CD4-positive, alpha-beta T cell (primary cell): ENCODE results near the gene AVPR1B. TPM values are rescaled to one million over a fixed set of nuclear protein-coding genes. Genes with fewer than 3 reads are reported as not detected.
"Not testable (repeated sequence)": the region's sequence is repeated elsewhere in the genome, so short reads cannot be mapped to it uniquely, and the experiment has no call there.

Experiments used
- ATAC-seq: fragments of 200-7000 bp; cut with Tn5 transposase; one replicate; pipeline ENCODE4 v1.10.0; 2022; ENCODE audit warnings: mild to moderate bottlenecking; ENCODE audit not compliant: poor library complexity
- CTCF ChIA-PET: fragments of 350-600 bp; sonication (Branson Sonifier 250); formaldehyde crosslinking; loops from one replicate; lab custom pipeline; 2021; ENCODE audit warnings: antibody characterized with exemption, inconsistent platforms; lab: Charles Lee
- POLR2A ChIA-PET: fragments of 350-600 bp; sonication (Branson Sonifier 250); formaldehyde crosslinking; loops from one replicate; lab custom pipeline; 2021; ENCODE audit warnings: antibody characterized with exemption, inconsistent platforms; lab: Charles Lee
- DNase-seq, 14 experiments: peaks; one replicate each; pipeline ENCODE4 v3.0.0-alpha.2; 2013 to 2020; ENCODE audit warnings: mixed read lengths in 2 of 14
- H3K27ac ChIP-seq, 2 donors: one replicate each; pipeline versions ENCODE4 v1.5.1 to v1.7.0; 2013; ENCODE audit warnings: low read length in 2 of 2, low read depth in 1 of 2, mild to moderate bottlenecking in 1 of 2
- H3K27me3 ChIP-seq, 2 experiments: 1 replicate in 1 of 2; 2 replicates in 1 of 2; pipeline versions ENCODE4 v1.6.1 to v1.7.0; 2013; ENCODE audit warnings: low read length in 2 of 2, control low read depth in 1 of 2, mild to moderate bottlenecking in 1 of 2, moderate library complexity in 1 of 2; ENCODE audit not compliant: insufficient read depth in 2 of 2, control insufficient read depth in 1 of 2
- H3K36me3 ChIP-seq: one replicate; pipeline ENCODE4 v1.6.1; 2013; ENCODE audit warnings: low read length, control low read depth; ENCODE audit not compliant: insufficient read depth
- H3K4me1 ChIP-seq: one replicate; pipeline ENCODE4 v1.6.1; 2013; ENCODE audit warnings: low read length, control low read depth; ENCODE audit not compliant: insufficient read depth
- H3K4me3 ChIP-seq: one replicate; pipeline ENCODE4 v1.5.1; 2013; ENCODE audit warnings: mild to moderate bottlenecking, low read length, moderate library complexity
- H3K9me3 ChIP-seq, 2 experiments: 1 replicate in 1 of 2; 2 replicates in 1 of 2; pipeline versions ENCODE4 v1.6.1 to v1.7.0; 2013; ENCODE audit warnings: low read length in 2 of 2, mild to moderate bottlenecking in 2 of 2, control low read depth in 1 of 2, moderate library complexity in 1 of 2; ENCODE audit not compliant: control insufficient read depth in 1 of 2, insufficient read depth in 1 of 2
- H3K27ac Mint-ChIP-seq: one replicate; pipeline ENCODE4 v1.8.0; 2020; ENCODE audit warnings: mixed read lengths
- H3K27me3 Mint-ChIP-seq: one replicate; pipeline ENCODE4 v1.8.0; 2021; ENCODE audit warnings: mixed read lengths
- H3K36me3 Mint-ChIP-seq: one replicate; pipeline ENCODE4 v1.8.0; 2021; ENCODE audit warnings: low read depth, mixed read lengths
- H3K4me1 Mint-ChIP-seq: one replicate; pipeline ENCODE4 v1.8.0; 2021; ENCODE audit warnings: low read depth, mixed read lengths
- H3K4me3 Mint-ChIP-seq: one replicate; pipeline ENCODE4 v1.8.0; 2020; ENCODE audit warnings: mild to moderate bottlenecking, mixed read lengths
- H3K9me3 Mint-ChIP-seq: one replicate; pipeline ENCODE4 v1.8.0; 2020; ENCODE audit warnings: mixed read lengths
- intact Hi-C, 2 experiments: fragments of 100-400 bp; cut with DNase I in 1 of 2; cut with micrococcal nuclease in 1 of 2; formaldehyde crosslinking; loops; one replicate each; pipeline versions ENCODE4 v1.15.1 to v1.9.0; 2023 to 2025; cut with DNase I, micrococcal nuclease
- total RNA-seq, 174 experiments: library from RNA in 2 of 174; stranded (reverse) in 2 of 174; gene quantifications; one replicate each; pipeline ENCODE4 v1.2.3 and lab custom pipeline; 2021 to 2026
- TF ChIP-seq, protein P1 (sequence below): fragments of 200-600 bp; IDR thresholded peaks from one replicate; pipeline ENCODE4 v1.8.0; 2022; ENCODE audit warnings: antibody characterized with exemption, mild to moderate bottlenecking

Gene AVPR1B
- total RNA-seq, 2 experiments from 2014 or later = not detected

DNA sequence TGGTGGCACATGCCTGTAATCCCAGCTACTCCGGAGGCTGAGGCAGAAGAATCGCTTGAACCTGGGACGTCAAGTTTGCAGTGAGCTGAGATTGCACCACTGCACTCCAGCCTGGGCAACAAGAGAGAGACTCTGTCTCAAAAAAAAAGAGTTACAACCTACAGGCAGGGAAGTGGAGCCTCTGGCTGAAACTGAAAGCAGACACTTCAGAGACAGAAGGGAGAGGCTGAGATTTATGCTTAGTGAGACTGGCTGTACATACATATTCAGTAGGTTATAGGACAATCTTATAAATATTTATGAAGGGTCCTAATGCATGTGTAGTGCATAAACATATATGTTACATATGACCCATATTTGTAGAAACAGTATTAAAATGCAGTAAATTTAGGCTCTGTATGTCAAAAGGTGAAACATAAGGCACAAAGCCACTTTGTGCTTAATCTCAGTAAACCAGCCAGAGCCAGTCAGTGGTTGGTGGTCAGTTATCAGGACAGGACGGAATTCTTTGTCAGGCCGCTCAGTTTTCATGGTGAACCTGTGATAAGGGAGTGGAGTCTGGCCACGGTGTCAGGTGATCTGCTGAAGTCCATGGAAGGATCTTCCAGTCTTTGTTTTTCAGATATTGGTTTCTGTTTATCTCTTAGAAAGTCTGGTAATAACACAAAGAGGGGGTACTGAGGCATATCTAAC, 50.6 kb downstream of the AVPR1B start:
- Mint-ChIP-seq H3K4me1 (peaks cover 14% of the 10 kb centered on the region), H3K27ac (no peak overlapping the region), H3K9me3 (no peaks in the 10 kb centered on the region), H3K36me3 (no peaks in the 10 kb centered on the region), H3K27me3 (no peaks in the 10 kb centered on the region), H3K4me3 (no peak overlapping the region)
- Histone ChIP-seq H3K9me3 (peaks cover 0 to 7% of the 10 kb centered on the region in 2 experiments), H3K36me3 (no peaks in the 10 kb centered on the region), H3K4me1 (peaks cover 7% of the 10 kb centered on the region), H3K4me3 (no peak overlapping the region), H3K27me3 (no peaks in the 10 kb centered on the region), H3K27ac (no peak overlapping the region)
- ChIA-PET CTCF (no interaction called here), POLR2A (interaction anchor here (1.0 kb wide), 1 partner anchor 317 kb away, joined by 3 read pairs; no protein-coding TSS in a partner anchor)
- intact Hi-C loops = no loop called here
- TF ChIP-seq, protein P1, sequence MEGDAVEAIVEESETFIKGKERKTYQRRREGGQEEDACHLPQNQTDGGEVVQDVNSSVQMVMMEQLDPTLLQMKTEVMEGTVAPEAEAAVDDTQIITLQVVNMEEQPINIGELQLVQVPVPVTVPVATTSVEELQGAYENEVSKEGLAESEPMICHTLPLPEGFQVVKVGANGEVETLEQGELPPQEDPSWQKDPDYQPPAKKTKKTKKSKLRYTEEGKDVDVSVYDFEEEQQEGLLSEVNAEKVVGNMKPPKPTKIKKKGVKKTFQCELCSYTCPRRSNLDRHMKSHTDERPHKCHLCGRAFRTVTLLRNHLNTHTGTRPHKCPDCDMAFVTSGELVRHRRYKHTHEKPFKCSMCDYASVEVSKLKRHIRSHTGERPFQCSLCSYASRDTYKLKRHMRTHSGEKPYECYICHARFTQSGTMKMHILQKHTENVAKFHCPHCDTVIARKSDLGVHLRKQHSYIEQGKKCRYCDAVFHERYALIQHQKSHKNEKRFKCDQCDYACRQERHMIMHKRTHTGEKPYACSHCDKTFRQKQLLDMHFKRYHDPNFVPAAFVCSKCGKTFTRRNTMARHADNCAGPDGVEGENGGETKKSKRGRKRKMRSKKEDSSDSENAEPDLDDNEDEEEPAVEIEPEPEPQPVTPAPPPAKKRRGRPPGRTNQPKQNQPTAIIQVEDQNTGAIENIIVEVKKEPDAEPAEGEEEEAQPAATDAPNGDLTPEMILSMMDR = no peak
- DNase-seq (no peak), ATAC-seq (no peak)

DNA sequence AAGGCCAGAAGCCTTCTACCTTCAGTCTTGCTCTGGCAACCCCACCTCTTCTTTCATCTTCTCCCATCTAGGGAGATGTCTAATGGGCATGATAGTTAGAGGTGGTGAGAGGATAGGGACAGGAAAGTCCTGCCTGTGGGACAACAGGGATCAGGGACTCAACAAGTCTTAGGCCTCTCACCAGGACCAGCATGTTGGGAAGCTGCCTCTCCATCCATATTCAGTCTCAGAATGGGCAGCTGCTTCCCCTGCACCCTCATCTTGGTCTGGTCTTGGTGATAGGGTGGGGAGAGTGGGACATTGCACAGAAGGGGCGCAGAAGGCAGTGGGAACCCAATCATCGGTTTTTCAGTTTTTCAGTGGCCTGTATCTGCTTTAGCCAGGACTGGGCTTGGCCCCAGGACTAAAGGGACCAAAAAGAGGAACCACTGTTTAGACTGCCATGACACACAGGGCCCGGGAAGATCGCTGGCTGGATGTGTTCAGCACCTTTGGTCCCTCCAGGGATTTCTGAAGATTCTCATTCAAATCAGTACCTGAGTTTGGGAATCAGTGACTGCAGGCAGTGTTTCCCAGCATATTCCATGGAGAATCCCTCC, 51.5 kb downstream of the AVPR1B start:
- H3K9me3 Mint-ChIP-seq = no peaks in the 10 kb centered on the region
- H3K27ac ChIP-seq = no peak overlapping the region
- peaks cover 14% of the 10 kb centered on the region for H3K4me1 Mint-ChIP-seq
- TF ChIP-seq, protein P1 = no peak
- no peaks in the 10 kb centered on the region for H3K27me3 Mint-ChIP-seq
- H3K4me3 ChIP-seq = no peak overlapping the region
- H3K27ac Mint-ChIP-seq = no peak overlapping the region
- H3K27me3 ChIP-seq = no peaks in the 10 kb centered on the region
- ATAC-seq = no peak
- no peak for DNase-seq
- peaks cover 0 to 7% of the 10 kb centered on the region in 2 experiments for H3K9me3 ChIP-seq
- CTCF ChIA-PET = no interaction called here
- no peaks in the 10 kb centered on the region for H3K36me3 ChIP-seq
- intact Hi-C loops = no loop called here
- H3K4me3 Mint-ChIP-seq = no peak overlapping the region
- peaks cover 7% of the 10 kb centered on the region for H3K4me1 ChIP-seq
- H3K36me3 Mint-ChIP-seq = no peaks in the 10 kb centered on the region
- POLR2A ChIA-PET = no interaction called here

DNA sequence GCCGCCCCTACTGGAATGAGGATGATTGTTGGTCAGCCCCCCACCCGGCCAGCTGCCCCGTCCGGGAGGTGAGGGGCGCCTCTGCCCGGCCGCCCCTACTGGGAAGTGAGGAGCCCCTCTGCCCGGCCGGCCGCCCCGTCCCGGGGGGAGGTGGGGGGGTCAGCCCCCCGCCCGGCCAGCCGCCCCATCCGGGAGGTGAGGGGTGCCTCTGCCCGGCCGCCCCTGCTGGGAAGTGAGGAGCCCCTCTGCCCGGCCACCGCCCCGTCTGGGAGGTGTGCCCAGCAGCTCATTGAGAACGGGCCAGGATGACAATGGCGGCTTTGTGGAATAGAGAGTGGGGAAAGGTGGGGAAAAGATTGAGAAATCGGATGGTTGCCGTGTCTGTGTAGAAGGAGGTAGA, 52.7 kb downstream of the AVPR1B start:
- ATAC-seq, H3K27me3 Mint-ChIP-seq, H3K4me1 ChIP-seq, H3K9me3 Mint-ChIP-seq, H3K4me3 Mint-ChIP-seq, H3K27ac Mint-ChIP-seq, POLR2A ChIA-PET, H3K36me3 Mint-ChIP-seq, DNase-seq, H3K4me3 ChIP-seq, H3K27ac ChIP-seq, H3K27me3 ChIP-seq, H3K36me3 ChIP-seq, CTCF ChIA-PET, H3K9me3 ChIP-seq, intact Hi-C loops: not testable (repeated sequence)
- H3K4me1 Mint-ChIP-seq = peaks cover 14% of the 10 kb centered on the region

DNA sequence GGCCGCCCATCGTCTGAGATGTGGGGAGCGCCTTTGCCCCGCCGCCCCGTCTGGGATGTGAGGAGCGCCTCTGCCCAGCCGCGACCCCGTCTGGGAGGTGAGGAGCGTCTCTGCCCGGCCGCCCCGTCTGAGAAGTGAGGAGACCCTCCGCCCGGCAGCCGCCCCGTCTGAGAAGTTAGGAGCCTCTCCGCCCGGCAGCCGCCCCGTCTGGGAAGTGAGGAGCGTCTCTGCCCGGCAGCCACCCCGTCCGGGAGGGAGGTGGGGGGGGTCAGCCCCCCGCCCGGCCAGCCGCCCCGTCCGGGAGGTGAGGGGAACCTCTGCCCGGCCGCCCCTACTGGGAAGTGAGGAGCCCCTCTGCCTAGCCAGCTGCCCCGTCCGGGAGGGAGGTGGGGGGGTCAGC, 53.2 kb downstream of the AVPR1B start:
- H3K27me3 Mint-ChIP-seq, H3K4me3 ChIP-seq, H3K27ac Mint-ChIP-seq, ATAC-seq, CTCF ChIA-PET, H3K27ac ChIP-seq, H3K27me3 ChIP-seq, DNase-seq, intact Hi-C loops, H3K4me1 ChIP-seq, H3K9me3 ChIP-seq, POLR2A ChIA-PET, H3K4me3 Mint-ChIP-seq, H3K36me3 Mint-ChIP-seq, H3K36me3 ChIP-seq, H3K9me3 Mint-ChIP-seq: not testable (repeated sequence)
- H3K4me1 Mint-ChIP-seq = peaks cover 14% of the 10 kb centered on the region
